OCI-LY1 (cell line): ENCODE measurements around the gene PLSCR4.

Experiments
- H2AFZ ChIP-seq: fragments of 200-600 bp; sonication (generic), shearing (Covaris generic); 2 replicates; pipeline ENCODE4 v1.6.0; 2014; ENCODE audit warnings: antibody characterized with exemption, mild to moderate bottlenecking, low read length
- H3F3A ChIP-seq: fragments of 200-600 bp; sonication (generic), shearing (Covaris generic); 2 replicates; pipeline ENCODE4 v1.6.0; 2014; ENCODE audit warnings: mild to moderate bottlenecking, antibody characterized with exemption, low read length, moderate library complexity; ENCODE audit not compliant: insufficient read depth
- H3K27ac ChIP-seq: fragments of 200-600 bp; sonication (generic); 2 replicates; pipeline ENCODE4 v1.5.1; 2014; ENCODE audit warnings: low read length, mixed run types, mild to moderate bottlenecking, low read depth; ENCODE audit not compliant: poor library complexity, severe bottlenecking
- H3K27me3 ChIP-seq: fragments of 200-600 bp; sonication (generic); 2 replicates; pipeline ENCODE4 v1.6.0; 2014; ENCODE audit warnings: antibody characterized with exemption, mild to moderate bottlenecking, low read length, moderate library complexity; ENCODE audit not compliant: insufficient read depth
- H3K36me3 ChIP-seq: fragments of 200-600 bp; sonication (generic); 2 replicates; pipeline ENCODE4 v1.6.1; 2014; ENCODE audit warnings: mild to moderate bottlenecking, antibody characterized with exemption, low read length, moderate library complexity, mixed read lengths; ENCODE audit not compliant: insufficient read depth
- H3K4me1 ChIP-seq: fragments of 200-600 bp; sonication (generic); 2 replicates; pipeline ENCODE4 v1.5.1; 2014; ENCODE audit warnings: mild to moderate bottlenecking, low read length, moderate library complexity; ENCODE audit not compliant: insufficient read depth, severe bottlenecking
- H3K4me2 ChIP-seq: fragments of 200-600 bp; sonication (generic), shearing (Covaris generic); 2 replicates; pipeline ENCODE4 v1.6.1; 2014; ENCODE audit warnings: low read length
- H3K4me3 ChIP-seq: fragments of 200-600 bp; sonication (generic); 2 replicates; pipeline ENCODE4 v1.5.1; 2014; ENCODE audit warnings: low read length, low read depth, mild to moderate bottlenecking, mixed read lengths; ENCODE audit not compliant: poor library complexity, severe bottlenecking
- H3K79me2 ChIP-seq: fragments of 200-600 bp; shearing (Covaris generic); 2 replicates; pipeline ENCODE4 v1.6.1; 2016; ENCODE audit warnings: mixed run types, low read length, mixed read lengths; ENCODE audit not compliant: insufficient read depth
- H3K9ac ChIP-seq: fragments of 200-600 bp; sonication (generic), shearing (Covaris generic); 2 replicates; pipeline ENCODE4 v1.6.1; 2014; ENCODE audit warnings: mild to moderate bottlenecking, low read length, mixed read lengths
- H3K9me2 ChIP-seq: fragments of 200-600 bp; sonication (generic), shearing (Covaris generic); 2 replicates; pipeline ENCODE4 v1.6.1; 2014; ENCODE audit warnings: low read depth, mild to moderate bottlenecking, low read length, mixed read lengths
- H3K9me3 ChIP-seq: fragments of 200-600 bp; shearing (Covaris generic); 2 replicates; pipeline ENCODE4 v1.6.1; 2014; ENCODE audit warnings: low read length, mixed read lengths
- H4K20me1 ChIP-seq: fragments of 200-600 bp; sonication (generic), shearing (Covaris generic); 2 replicates; pipeline ENCODE4 v1.6.0; 2016; ENCODE audit warnings: mild to moderate bottlenecking, low read length; ENCODE audit not compliant: insufficient read depth
- CTCF ChIP-seq: fragments of 200-600 bp; sonication (generic), shearing (Covaris generic); IDR thresholded peaks from 2 replicates; pipeline ENCODE4 v1.5.1; 2017; ENCODE audit warnings: mild to moderate bottlenecking, antibody characterized with exemption, low read length, moderate library complexity, mixed read lengths
- EZH2 ChIP-seq: fragments of 200-600 bp; sonication (generic), shearing (Covaris generic); IDR thresholded peaks from 2 replicates; pipeline ENCODE4 v1.8.0; 2017; ENCODE audit warnings: borderline replicate concordance, mixed run types, mild to moderate bottlenecking, antibody characterized with exemption, low read length, moderate library complexity, mixed read lengths

Gene PLSCR4

GRCh38 chr3:146268535-146269219 is 17.8 kb upstream of the PLSCR4 start:
- no peaks in the 10 kb centered on the region for H4K20me1 ChIP-seq
- H3F3A ChIP-seq = no peaks in the 10 kb centered on the region
- H3K9me3 ChIP-seq = no peaks in the 10 kb centered on the region
- TF ChIP-seq EZH2 (no peak), CTCF (no peak)
- no peak overlapping the region for H3K9ac ChIP-seq
- no peaks in the 10 kb centered on the region for H3K36me3 ChIP-seq
- H3K4me2 ChIP-seq = no peak overlapping the region
- H2AFZ ChIP-seq = no peak overlapping the region
- H3K27ac ChIP-seq = no peak overlapping the region
- H3K27me3 ChIP-seq = no peaks in the 10 kb centered on the region
- H3K79me2 ChIP-seq = no peaks in the 10 kb centered on the region
- no peaks in the 10 kb centered on the region for H3K9me2 ChIP-seq
- H3K4me1 ChIP-seq = no peaks in the 10 kb centered on the region
- no peak overlapping the region for H3K4me3 ChIP-seq

- H3K9me2 ChIP-seq = no peaks in the 10 kb centered on the region
- TF ChIP-seq EZH2 (no peak), CTCF (no peak)
- H3K27me3 ChIP-seq = no peaks in the 10 kb centered on the region
- H3F3A ChIP-seq = no peaks in the 10 kb centered on the region
- no peaks in the 10 kb centered on the region for H3K79me2 ChIP-seq
- H3K4me3 ChIP-seq = no peak overlapping the region
- H3K9me3 ChIP-seq = no peaks in the 10 kb centered on the region
- H3K36me3 ChIP-seq = no peaks in the 10 kb centered on the region
- no peak overlapping the region for H3K4me2 ChIP-seq
- H2AFZ ChIP-seq = no peak overlapping the region
- H4K20me1 ChIP-seq = peaks cover 4% of the 10 kb centered on the region; the same call in 1 of the 2 replicates
- H3K27ac ChIP-seq = no peak overlapping the region
- H3K9ac ChIP-seq = no peak overlapping the region
- no peaks in the 10 kb centered on the region for H3K4me1 ChIP-seq
Observed at GRCh38 chr3:146265720-146266119, 14.8 kb upstream of the PLSCR4 start.

GRCh38 chr3:146262371-146263110 is 11.6 kb upstream of the PLSCR4 start:
- Histone ChIP-seq H3K36me3 (no peaks in the 10 kb centered on the region), H3K4me2 (no peak overlapping the region), H3F3A (no peaks in the 10 kb centered on the region), H3K9ac (no peak overlapping the region), H3K27ac (no peak overlapping the region), H3K4me1 (no peaks in the 10 kb centered on the region), H3K79me2 (no peaks in the 10 kb centered on the region), H3K4me3 (no peak overlapping the region), H4K20me1 (peaks cover 4% of the 10 kb centered on the region; the same call in 1 of the 2 replicates), H2AFZ (no peak overlapping the region), H3K27me3 (no peaks in the 10 kb centered on the region), H3K9me2 (no peaks in the 10 kb centered on the region), H3K9me3 (no peaks in the 10 kb centered on the region)
- TF ChIP-seq CTCF (no peak), EZH2 (no peak)
